Measurements from ENCODE around the gene SPTY2D1.

- TF ChIP-seq EZH2 (IDR thresholded peaks at IDR 0.05; ENCODE audit: insufficient read depth, poor library complexity, severe bottlenecking) = no peak
- no peak for TF ChIP-seq EZH2phosphoT487 (IDR thresholded peaks at IDR 0.05; ENCODE audit: insufficient read depth, low read depth)
Measured at GRCh38 chr11:18657673-18658072, 23.5 kb upstream of the SPTY2D1 start.

All from GM23248 (cell line).